Tibial artery (tissue), 4 donors: ENCODE data around the gene KCNIP4.

Source experiments
- DNase-seq, 2 donors: peaks; one replicate each; pipeline ENCODE4 v3.0.0-alpha.2; 2019
- H3K27ac ChIP-seq, 2 donors: fragments of 200-600 bp; sonication (generic) in 1 of 2; 1 replicate in 1 of 2; 2 replicates in 1 of 2; pipeline ENCODE4 v1.5.1; 2018 to 2019; ENCODE audit warnings: mild to moderate bottlenecking in 1 of 2
- H3K27me3 ChIP-seq, 2 donors: fragments of 200-600 bp; sonication (generic) in 1 of 2; one replicate each; pipeline versions ENCODE4 v1.5.1 to v1.6.0; 2016 to 2019
- H3K36me3 ChIP-seq, 3 donors: fragments of 200-600 bp; sonication (generic) in 2 of 3; one replicate each; pipeline ENCODE4 v1.5.1; 2016 to 2019; ENCODE audit warnings: mild to moderate bottlenecking in 2 of 3
- H3K4me1 ChIP-seq, 4 donors: fragments of 200-600 bp; sonication (generic) in 2 of 4; 1 replicate in 3 of 4; 2 replicates in 1 of 4; pipeline ENCODE4 v1.5.1; 2016 to 2019
- H3K4me3 ChIP-seq, 2 donors: fragments of 200-600 bp; sonication (generic) in 1 of 2; 1 replicate in 1 of 2; 2 replicates in 1 of 2; pipeline ENCODE4 v1.5.1; 2018 to 2019; ENCODE audit warnings: mild to moderate bottlenecking in 2 of 2
- H3K9me3 ChIP-seq, 3 donors: fragments of 200-600 bp; sonication (generic) in 1 of 3; one replicate each; pipeline ENCODE4 v1.5.1; 2016 to 2019
- intact Hi-C: fragments of 100-400 bp; cut with DNase I; formaldehyde crosslinking; loops from one replicate; pipeline ENCODE4 v1.15.0; 2023; ENCODE audit warnings: low total_unique reads
- TF ChIP-seq, protein P1 (sequence below), 2 experiments: fragments of 200-600 bp in 1 of 2; fragments of 450-650 bp in 1 of 2; IDR thresholded peaks; one replicate each; pipeline ENCODE4 v1.5.1; 2017 to 2019; ENCODE audit warnings: antibody characterized with exemption in 2 of 2, mild to moderate bottlenecking in 1 of 2, moderate library complexity in 1 of 2

KCNIP4 gene

DNA sequence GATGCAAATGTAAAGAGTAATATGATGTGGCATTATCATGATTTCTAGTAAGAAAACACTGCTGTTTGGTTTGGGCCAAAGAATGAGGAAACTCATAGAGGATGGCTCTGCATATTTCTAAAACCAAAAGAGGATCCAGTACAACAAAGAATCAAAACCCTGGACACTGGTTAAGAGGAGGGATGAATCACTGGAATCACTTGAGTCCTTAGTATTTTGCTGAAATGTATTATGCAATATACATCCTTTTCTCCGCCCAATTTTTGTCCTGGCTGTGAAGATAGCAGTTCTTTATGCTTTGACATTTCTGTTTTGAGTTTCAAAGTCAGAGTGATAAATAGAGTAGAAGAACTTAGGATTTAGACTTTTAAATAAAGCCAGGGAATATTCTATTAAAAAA lies 902.4 kb downstream of the KCNIP4 start:
- no peaks in the 10 kb centered on the region for H3K27me3 ChIP-seq

DNA sequence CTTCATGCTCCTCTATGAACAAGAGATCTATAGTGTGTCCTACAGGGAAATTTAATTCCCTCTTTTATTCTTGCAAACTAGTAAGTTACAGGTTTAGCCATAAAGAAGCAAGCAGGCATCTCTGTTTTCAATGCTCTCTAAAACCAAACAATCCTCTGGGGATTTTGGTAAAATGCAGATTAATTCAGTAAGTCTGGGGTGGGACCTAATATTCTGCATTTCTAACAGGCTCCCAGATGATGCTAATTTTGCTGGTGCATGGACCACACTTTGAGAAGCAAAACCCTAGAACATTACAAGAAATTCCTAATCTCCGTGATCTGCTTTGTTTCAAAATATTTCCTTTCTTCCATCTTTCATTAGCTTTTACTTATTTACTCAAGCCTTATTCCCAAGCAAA lies 903.5 kb downstream of the KCNIP4 start:
- TF ChIP-seq, protein P1, sequence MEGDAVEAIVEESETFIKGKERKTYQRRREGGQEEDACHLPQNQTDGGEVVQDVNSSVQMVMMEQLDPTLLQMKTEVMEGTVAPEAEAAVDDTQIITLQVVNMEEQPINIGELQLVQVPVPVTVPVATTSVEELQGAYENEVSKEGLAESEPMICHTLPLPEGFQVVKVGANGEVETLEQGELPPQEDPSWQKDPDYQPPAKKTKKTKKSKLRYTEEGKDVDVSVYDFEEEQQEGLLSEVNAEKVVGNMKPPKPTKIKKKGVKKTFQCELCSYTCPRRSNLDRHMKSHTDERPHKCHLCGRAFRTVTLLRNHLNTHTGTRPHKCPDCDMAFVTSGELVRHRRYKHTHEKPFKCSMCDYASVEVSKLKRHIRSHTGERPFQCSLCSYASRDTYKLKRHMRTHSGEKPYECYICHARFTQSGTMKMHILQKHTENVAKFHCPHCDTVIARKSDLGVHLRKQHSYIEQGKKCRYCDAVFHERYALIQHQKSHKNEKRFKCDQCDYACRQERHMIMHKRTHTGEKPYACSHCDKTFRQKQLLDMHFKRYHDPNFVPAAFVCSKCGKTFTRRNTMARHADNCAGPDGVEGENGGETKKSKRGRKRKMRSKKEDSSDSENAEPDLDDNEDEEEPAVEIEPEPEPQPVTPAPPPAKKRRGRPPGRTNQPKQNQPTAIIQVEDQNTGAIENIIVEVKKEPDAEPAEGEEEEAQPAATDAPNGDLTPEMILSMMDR (IDR thresholded peaks at IDR 0.05), result no peak
- Histone ChIP-seq H3K27me3 (no peaks in the 10 kb centered on the region), H3K9me3 (no peaks in the 10 kb centered on the region), H3K36me3 (no peaks in the 10 kb centered on the region), H3K4me3 (no peak overlapping the region), H3K27ac (no peak overlapping the region), H3K4me1 (no peaks in the 10 kb centered on the region)
- intact Hi-C loops, result no loop called here
- DNase-seq, result no peak

More for the DNA sequence above, 902.4 kb downstream of the KCNIP4 start:
- no peaks in the 10 kb centered on the region for H3K9me3 ChIP-seq
- no peaks in the 10 kb centered on the region for H3K4me1 ChIP-seq
- TF ChIP-seq, protein P1 (IDR thresholded peaks at IDR 0.05), result no peak
- H3K27ac ChIP-seq, result no peak overlapping the region
- intact Hi-C loops, result no loop called here
- no peaks in the 10 kb centered on the region for H3K36me3 ChIP-seq
- H3K4me3 ChIP-seq, result no peak overlapping the region
- DNase-seq, result no peak

DNA sequence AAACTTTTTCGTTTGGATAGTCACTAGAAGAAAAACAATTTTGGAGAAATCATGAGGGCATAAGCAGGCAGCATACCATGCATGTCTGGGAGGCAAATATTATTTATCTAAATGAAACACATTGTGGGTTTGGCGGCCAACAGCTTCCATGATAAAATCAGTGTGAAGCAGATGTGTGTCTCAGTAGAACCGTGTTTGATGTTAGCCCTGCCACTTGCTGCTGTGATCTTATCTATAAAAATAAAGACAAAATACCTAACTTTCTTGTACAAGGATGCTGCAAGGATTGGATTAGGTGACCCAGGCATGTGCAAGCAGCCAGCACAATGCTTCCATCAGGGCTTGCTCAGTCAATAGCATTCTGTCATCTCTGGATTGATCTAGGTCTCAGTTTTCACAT lies 906.9 kb downstream of the KCNIP4 start:
- H3K36me3 ChIP-seq, result no peaks in the 10 kb centered on the region
- DNase-seq, result no peak
- H3K9me3 ChIP-seq, result no peaks in the 10 kb centered on the region
- no peaks in the 10 kb centered on the region for H3K27me3 ChIP-seq
- H3K27ac ChIP-seq, result no peak overlapping the region
- TF ChIP-seq, protein P1 (IDR thresholded peaks at IDR 0.05), result no peak
- intact Hi-C loops, result no loop called here
- H3K4me1 ChIP-seq, result no peaks in the 10 kb centered on the region
- no peak overlapping the region for H3K4me3 ChIP-seq

DNA sequence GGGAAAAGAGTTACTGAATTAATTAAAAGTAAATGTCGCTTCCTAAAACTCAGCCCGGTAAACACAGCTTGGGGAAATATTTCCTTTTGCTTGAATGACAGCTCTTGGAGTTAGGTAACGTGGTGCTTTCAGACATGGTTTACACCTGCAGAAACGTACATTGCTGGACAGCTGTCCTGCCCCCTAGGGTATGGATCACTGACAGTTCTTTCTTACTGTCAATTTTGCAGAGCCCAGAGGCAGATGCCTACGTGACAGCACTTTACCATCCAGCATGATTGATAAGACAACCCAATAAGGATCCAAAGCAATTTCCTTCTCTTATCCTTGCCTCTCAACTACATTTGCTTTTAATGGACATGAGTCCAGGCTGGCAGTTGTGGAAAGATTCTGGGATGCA lies 913.8 kb downstream of the KCNIP4 start:
- TF ChIP-seq, protein P1 (IDR thresholded peaks at IDR 0.05), result no peak
- intact Hi-C loops, result no loop called here
- H3K27me3 ChIP-seq, result no peaks in the 10 kb centered on the region

DNA sequence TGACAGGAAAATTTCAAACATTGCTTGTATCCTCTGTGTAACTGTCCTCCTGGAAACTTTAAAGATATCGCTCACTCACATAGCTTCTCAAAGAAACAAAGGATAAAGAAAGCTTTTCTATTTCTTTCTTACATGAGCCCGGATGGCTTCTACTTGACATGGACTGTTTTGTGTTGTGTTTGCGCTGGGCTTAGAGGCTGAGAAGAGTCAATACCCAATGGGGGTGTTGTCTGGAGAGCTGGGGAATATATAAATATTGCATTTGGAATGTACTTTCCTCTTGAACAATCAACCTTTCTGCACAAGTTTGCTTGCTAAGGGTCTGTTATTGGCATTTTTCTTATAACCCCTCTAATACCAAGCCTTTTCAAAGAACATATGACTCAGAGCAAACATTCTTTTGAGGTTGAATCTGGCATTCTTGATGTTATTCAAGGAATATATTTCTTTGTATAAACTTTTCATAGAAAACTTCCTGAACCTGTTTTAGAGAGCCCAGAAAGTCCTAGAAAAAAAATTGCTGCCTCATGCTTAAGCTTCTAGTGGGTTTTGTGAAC lies 916.4 kb downstream of the KCNIP4 start:
- Histone ChIP-seq H3K4me3 (no peak overlapping the region), H3K9me3 (no peaks in the 10 kb centered on the region), H3K4me1 (no peaks in the 10 kb centered on the region), H3K27ac (no peak overlapping the region), H3K36me3 (no peaks in the 10 kb centered on the region), H3K27me3 (no peaks in the 10 kb centered on the region)
- intact Hi-C loops, result no loop called here
- no peak for DNase-seq
- TF ChIP-seq, protein P1 (IDR thresholded peaks at IDR 0.05), result no peak

More for the DNA sequence above, 913.8 kb downstream of the KCNIP4 start:
- no peaks in the 10 kb centered on the region for H3K4me1 ChIP-seq
- no peak overlapping the region for H3K4me3 ChIP-seq
- no peak for DNase-seq
- no peak overlapping the region for H3K27ac ChIP-seq
- no peaks in the 10 kb centered on the region for H3K36me3 ChIP-seq
- H3K9me3 ChIP-seq, result no peaks in the 10 kb centered on the region

DNA sequence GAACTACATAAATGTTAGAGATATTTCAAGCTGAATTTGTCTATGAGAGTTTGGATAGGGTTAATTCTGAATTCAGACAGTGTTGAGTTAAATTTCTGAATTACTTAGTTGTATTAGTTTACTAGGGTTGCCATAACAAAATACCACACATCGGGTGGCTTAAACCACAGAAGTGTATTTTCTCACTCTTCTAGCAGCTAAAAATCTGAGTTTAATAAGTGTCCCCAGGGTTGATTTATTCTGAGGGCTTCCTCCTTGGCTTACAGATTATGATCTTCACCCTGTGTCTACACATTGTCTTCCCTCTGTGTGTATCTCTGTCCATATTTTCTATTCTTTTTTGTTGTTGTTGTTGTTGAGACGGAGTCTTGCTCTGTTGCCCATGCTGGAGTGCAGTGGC lies 929.8 kb downstream of the KCNIP4 start:
- DNase-seq, result no peak

More for the DNA sequence above, 929.8 kb downstream of the KCNIP4 start:
- H3K27ac ChIP-seq, result no peak overlapping the region
- no peak overlapping the region for H3K4me3 ChIP-seq
- H3K36me3 ChIP-seq, result no peaks in the 10 kb centered on the region
- intact Hi-C loops, result no loop called here
- H3K27me3 ChIP-seq, result no peaks in the 10 kb centered on the region
- TF ChIP-seq, protein P1 (IDR thresholded peaks at IDR 0.05), result no peak
- no peaks in the 10 kb centered on the region for H3K9me3 ChIP-seq
- no peaks in the 10 kb centered on the region for H3K4me1 ChIP-seq
